Hepatocyte (in vitro differentiated cells): ENCODE results near the gene RASEF.

Source experiments
- EZH2 ChIP-seq: fragments of 200-600 bp; sonication (generic); IDR thresholded peaks from 2 replicates; pipeline ENCODE4 v1.6.1; 2016; ENCODE audit warnings: antibody characterized with exemption, mild to moderate bottlenecking, borderline replicate concordance
- EZH2phosphoT487 ChIP-seq: fragments of 200-600 bp; sonication (generic); IDR thresholded peaks from one replicate; pipeline ENCODE4 v1.6.1; 2018; ENCODE audit warnings: antibody characterized with exemption, mild to moderate bottlenecking, low read depth, moderate library complexity; ENCODE audit not compliant: unreplicated experiment, severe bottlenecking
- TF ChIP-seq, protein P1 (sequence below): fragments of 200-600 bp; sonication (generic); IDR thresholded peaks from 2 replicates; pipeline ENCODE4 v1.5.1; 2016; ENCODE audit warnings: antibody characterized with exemption, mild to moderate bottlenecking; ENCODE audit not compliant: poor library complexity

GRCh38 chr9:82939451-82939850, 123.5 kb downstream of the RASEF start:
- no peak for TF ChIP-seq EZH2
- TF ChIP-seq, protein P1, sequence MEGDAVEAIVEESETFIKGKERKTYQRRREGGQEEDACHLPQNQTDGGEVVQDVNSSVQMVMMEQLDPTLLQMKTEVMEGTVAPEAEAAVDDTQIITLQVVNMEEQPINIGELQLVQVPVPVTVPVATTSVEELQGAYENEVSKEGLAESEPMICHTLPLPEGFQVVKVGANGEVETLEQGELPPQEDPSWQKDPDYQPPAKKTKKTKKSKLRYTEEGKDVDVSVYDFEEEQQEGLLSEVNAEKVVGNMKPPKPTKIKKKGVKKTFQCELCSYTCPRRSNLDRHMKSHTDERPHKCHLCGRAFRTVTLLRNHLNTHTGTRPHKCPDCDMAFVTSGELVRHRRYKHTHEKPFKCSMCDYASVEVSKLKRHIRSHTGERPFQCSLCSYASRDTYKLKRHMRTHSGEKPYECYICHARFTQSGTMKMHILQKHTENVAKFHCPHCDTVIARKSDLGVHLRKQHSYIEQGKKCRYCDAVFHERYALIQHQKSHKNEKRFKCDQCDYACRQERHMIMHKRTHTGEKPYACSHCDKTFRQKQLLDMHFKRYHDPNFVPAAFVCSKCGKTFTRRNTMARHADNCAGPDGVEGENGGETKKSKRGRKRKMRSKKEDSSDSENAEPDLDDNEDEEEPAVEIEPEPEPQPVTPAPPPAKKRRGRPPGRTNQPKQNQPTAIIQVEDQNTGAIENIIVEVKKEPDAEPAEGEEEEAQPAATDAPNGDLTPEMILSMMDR: no peak
- no peak for TF ChIP-seq EZH2phosphoT487
